Lower leg skin (tissue), 3 donors: ENCODE data around the gene SERPINB7.
"Not testable (repeated sequence)": the region's sequence is repeated elsewhere in the genome, so short reads cannot be mapped to it uniquely, and the experiment has no call there.

Experiments
- POLR2A ChIP-seq, 2 donors: fragments of 450-650 bp; IDR thresholded peaks; one replicate each; pipeline ENCODE4 v1.6.1; 2016 to 2017; ENCODE audit warnings: antibody characterized with exemption in 2 of 2, mild to moderate bottlenecking in 1 of 2, moderate library complexity in 1 of 2
- TF ChIP-seq, protein P1 (sequence below), 3 donors: fragments of 450-650 bp; IDR thresholded peaks; one replicate each; pipeline ENCODE4 v1.5.1; 2016; ENCODE audit warnings: antibody characterized with exemption in 3 of 3, mild to moderate bottlenecking in 3 of 3, moderate library complexity in 2 of 3

GRCh38 chr18:63759786-63760185 is 15.4 kb upstream of the SERPINB7 start:
- not testable (repeated sequence) for TF ChIP-seq POLR2A (IDR thresholded peaks at IDR 0.05)
- TF ChIP-seq, protein P1, sequence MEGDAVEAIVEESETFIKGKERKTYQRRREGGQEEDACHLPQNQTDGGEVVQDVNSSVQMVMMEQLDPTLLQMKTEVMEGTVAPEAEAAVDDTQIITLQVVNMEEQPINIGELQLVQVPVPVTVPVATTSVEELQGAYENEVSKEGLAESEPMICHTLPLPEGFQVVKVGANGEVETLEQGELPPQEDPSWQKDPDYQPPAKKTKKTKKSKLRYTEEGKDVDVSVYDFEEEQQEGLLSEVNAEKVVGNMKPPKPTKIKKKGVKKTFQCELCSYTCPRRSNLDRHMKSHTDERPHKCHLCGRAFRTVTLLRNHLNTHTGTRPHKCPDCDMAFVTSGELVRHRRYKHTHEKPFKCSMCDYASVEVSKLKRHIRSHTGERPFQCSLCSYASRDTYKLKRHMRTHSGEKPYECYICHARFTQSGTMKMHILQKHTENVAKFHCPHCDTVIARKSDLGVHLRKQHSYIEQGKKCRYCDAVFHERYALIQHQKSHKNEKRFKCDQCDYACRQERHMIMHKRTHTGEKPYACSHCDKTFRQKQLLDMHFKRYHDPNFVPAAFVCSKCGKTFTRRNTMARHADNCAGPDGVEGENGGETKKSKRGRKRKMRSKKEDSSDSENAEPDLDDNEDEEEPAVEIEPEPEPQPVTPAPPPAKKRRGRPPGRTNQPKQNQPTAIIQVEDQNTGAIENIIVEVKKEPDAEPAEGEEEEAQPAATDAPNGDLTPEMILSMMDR (IDR thresholded peaks at IDR 0.05): not testable (repeated sequence)
